ENCODE data around the gene LCN15.
"Not testable (repeated sequence)": the region's sequence is repeated elsewhere in the genome, so short reads cannot be mapped to it uniquely, and the experiment has no call there.

The LCN15 gene

DNA sequence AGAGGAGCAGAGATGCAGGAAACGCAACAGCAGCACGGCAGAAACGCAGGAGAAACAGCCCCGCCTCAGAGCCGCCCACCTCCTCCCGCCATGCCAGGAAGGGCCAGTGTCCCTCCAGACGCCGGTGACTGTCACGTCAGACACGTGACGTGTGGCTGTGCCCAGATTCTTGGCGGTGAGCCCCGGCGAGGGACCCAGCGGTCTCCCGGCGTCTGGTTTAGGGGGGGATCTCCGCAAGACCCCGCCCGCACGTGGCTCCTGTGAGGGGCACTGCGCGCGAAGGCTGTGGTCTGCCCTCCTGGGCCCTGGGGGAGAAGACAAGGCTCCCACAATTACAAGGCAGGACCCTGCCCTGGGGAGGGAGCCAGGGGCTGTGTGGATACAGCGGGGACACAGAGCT is 3.9 kb downstream of the LCN15 start:
- FAIRE-seq, result no peak
- no peak for TF ChIP-seq POLR2A (IDR thresholded peaks at IDR 0.05; ENCODE audit: low read depth, low read length)
- DNase-seq (ENCODE audit: insufficient read length, low spot score), result no peak

DNA sequence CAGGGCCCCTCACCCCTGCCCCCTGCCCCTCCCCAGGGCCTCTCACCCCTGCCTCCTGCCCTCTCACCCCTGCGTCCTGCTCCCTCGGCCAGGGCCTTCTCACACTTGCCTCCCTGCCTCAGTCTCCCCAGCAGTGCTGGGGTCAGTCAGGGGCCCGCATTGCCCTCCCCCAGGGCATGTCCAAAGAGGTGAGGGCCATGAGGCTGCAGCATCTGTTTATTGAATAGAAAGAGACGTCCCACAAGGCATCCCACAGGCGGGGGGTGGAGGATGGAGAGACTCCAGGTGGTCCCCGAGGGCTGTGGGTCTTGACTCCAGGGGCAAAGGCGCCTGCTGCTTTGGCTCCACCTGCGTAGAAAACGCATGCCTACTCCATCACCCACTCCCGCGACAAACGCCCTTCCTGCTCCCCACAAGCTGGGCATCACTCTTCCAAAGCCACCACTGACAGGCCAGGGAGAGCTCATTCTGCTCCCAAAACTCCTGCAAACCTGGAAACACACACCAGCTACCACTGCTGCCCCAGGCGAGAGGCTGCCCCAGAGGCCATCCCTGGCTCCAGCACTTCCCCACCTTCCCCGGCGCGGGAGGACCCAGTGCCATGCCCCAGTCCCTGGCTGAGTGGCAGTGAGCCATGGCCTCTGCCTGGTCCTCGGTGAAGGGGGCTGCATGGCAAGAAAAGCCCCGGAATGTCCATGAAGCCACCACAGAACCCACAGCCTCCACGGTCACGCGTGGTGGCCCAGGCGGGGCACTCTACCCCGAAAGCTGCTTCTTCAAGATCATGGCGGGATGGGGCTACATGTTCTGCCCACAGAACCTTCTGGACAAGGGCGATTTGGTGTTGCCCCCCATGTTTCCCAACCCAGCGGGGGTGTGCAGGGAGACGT is 4.6 kb downstream of the LCN15 start:
- no peak for DNase-seq (ENCODE audit: insufficient read length, low spot score)
- no peak for FAIRE-seq
- no peak for TF ChIP-seq POLR2A (IDR thresholded peaks at IDR 0.05; ENCODE audit: low read depth, low read length)

DNA sequence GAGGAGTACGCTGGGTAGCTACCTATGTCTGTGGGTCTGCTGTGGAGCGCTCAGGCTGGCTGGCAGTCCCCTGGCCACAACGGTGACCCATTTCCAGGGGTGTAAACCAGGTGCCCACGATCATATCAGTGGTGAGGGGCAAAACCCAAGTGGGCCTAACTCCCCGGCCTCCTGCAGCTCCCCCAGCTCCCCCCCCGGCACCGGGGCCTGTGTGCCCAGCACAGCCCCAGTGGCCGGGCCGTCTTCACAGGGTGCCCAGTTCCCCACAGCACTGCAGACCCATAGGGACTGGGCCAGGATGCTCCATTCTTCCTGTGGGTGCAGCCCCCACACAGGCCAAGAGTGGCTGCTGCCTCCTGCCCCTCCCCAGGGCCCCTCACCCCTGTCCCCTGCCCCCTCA is 5.3 kb downstream of the LCN15 start:
- DNase-seq (ENCODE audit: insufficient read length, low spot score) (no peak), FAIRE-seq (no peak)
- no peak for TF ChIP-seq POLR2A (IDR thresholded peaks at IDR 0.05; ENCODE audit: low read depth, low read length)

DNA sequence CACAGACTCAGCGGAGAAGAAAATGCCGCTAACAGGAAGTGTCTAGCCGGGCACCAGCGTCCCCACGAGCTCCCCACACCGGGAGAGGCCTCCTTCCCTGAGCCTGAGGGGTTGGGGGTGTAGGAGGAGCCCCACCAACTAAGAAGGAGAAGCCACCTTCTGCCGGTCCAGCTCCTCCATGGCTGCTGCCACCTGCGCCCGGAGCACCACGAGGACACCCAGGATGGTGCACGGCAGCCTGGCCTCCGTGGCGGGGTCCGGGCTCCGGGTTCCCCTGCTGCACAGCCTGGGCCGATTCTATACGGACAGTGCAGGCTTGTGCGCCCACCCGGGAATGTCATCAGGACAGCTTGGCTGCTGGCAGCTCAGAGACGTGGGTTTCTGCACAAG is 6.6 kb downstream of the LCN15 start:
- no peak for DNase-seq (ENCODE audit: insufficient read length, low spot score)
- FAIRE-seq, result no peak
- no peak for TF ChIP-seq POLR2A (IDR thresholded peaks at IDR 0.05; ENCODE audit: low read depth, low read length)

DNA sequence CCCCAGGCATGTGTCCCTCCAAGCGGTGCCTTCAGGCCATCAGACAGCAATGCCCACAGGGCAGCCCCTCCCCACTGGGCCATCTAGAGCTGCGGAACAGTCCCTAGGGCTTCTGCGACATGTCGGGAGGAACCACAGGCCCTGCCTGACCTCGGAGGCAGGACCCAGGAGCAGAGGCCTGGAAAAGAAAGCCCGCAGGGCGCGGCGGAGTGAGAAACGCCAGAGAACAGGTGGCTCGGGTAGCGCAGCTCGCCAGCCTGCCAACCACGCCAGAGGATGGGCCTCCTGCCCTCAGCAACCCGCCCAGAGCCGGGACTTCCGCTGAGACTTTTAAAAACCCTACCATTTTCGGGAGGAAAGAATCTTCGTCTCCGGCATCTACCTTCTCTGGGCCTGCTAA is 7.0 kb downstream of the LCN15 start:
- FAIRE-seq (no peak), DNase-seq (ENCODE audit: insufficient read length, low spot score) (no peak)
- TF ChIP-seq POLR2A (IDR thresholded peaks at IDR 0.05; ENCODE audit: low read depth, low read length), result no peak

DNA sequence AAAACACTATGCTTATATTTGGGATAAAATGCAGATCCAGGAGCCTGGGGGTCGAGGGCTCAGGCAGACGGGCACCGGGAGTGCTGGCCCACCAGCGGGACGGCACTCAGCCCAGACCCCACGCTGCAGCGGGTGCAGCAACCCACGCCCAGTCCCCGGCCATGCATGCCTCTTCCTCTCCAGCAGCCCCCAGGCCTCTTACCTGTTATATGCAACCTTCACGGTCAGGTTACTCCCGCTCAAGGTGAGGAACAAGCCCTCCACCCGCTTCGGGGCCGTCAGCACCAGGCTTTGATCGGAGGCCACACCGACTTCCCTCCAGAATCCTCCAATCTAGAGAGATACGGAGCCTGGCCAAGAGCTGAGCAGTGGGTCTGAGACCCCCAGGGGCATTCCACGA is 7.5 kb downstream of the LCN15 start:
- DNase-seq (ENCODE audit: insufficient read length, low spot score) (no peak), FAIRE-seq (no peak)
- TF ChIP-seq POLR2A (IDR thresholded peaks at IDR 0.05; ENCODE audit: low read depth, low read length), result no peak

DNA sequence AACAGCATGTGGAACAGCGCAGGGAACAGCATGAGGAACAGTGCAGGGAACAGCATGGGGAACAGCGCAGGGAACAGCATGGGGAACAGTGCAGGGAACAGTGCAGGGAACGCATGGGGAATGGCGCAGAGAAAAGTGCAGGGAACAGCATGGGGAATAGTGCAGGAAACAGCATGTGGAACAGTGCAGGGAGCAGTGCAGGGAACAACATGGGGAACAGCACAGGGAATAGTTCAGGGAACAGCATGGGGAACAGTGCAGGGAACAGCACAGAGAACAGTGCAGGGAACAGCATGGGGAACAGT is 8.2 kb downstream of the LCN15 start:
- FAIRE-seq (no peak), DNase-seq (ENCODE audit: insufficient read length, low spot score) (no peak)
- TF ChIP-seq POLR2A (IDR thresholded peaks at IDR 0.05; ENCODE audit: low read depth, low read length), result no peak

DNA sequence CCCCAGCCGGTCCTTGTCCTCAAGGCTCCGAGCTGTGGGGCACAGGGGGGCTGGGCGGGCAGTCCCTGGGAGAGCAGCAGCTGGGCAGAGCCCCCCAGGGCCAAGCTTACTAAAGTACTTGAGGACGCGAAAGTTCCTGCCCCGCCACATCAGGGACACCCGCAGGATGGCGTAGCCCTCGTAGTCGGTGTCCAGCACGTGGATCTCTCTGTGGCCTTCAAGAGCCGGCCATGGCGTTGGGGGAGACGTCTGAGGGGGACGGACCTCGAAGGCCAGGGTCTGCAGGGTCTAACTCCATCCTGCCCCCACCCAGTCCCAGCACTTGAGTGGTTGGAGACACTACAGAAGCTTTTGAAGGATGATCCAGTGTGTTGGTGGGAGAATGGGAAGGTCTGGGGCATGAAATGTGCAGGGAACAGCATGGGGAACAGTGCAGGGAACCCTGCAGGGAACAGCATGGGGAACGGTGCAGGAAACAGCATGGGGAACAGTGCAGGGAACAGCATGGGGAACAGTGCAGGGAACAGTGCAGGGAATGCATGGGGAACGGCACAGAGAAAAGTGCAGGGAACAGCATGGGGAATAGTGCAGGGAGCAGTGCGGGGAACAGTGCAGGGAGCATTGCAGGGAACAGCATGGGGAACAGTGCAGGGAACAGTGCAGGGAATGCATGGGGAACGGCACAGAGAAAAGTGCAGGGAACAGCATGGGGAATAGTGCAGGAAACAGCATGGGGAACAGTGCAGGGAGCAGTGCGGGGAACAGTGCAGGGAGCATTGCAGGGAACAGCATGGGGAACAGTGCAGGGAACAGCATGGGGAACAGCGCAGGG is 8.8 kb downstream of the LCN15 start:
- not testable (repeated sequence) for DNase-seq (ENCODE audit: insufficient read length, low spot score); FAIRE-seq

DNA sequence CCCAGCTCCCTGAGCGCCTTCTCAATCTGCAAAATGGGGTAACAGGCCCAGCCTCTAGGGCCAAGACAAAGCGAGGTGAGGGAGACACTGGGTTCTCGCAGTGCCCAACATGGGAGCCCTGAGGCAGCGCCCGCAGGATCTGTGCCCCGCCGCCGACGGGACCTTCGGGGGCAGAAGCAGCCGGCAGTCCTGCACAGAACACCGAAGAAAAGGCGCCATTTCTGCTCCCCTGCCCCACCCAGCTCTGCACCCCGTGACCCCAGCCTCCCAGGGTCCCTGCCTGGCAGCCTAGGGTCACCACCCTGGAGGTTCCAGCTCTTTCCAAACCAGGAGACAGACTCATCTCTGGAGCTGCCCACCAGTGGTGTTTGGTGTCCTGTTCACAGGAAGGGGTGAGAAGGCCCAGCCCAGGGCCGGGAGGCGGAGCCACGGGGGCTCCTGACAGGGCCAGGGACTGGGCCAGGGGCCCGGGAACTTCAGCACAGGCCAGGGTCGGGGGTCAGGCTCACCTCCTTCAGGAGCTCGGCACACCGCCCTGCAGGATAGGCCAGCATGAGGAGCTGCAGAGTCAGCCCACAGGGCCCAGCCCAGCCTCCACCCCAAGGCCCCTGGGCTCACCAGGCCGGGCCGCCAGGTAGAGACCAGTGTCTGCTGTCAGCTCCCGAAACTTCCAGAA is 9.6 kb downstream of the LCN15 start:
- FAIRE-seq (no peak), DNase-seq (ENCODE audit: insufficient read length, low spot score) (no peak)
- TF ChIP-seq POLR2A (IDR thresholded peaks at IDR 0.05; ENCODE audit: low read depth, low read length), result no peak

DNA sequence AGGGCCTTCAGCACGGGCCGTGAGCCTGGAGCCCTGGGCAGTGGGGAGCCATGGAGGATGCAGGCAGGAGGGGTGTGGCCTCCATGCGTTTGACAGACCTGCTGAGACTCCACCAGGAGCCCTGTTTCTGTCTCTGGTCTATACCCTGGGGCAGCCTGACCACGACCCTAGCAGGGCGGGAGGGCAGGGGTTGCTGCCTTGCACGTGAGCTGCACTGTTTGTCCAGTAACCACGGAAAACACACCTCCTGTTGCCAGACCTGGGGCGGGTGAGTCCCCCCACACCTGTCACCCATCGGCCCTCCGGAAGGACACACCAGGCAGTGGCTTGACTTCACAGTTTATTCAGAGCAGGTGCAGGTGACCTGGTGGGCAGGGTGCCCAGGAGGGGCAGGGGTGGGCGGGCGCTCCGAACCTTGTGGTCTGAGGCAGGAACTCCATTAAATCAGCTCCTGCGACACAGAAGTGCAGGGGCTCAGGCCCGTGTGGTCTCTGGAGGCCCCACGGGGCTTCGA is 10.2 kb downstream of the LCN15 start:
- no peak for TF ChIP-seq POLR2A (IDR thresholded peaks at IDR 0.05; ENCODE audit: low read depth, low read length)
- no peak for DNase-seq (ENCODE audit: insufficient read length, low spot score)
- FAIRE-seq, result no peak

DNA sequence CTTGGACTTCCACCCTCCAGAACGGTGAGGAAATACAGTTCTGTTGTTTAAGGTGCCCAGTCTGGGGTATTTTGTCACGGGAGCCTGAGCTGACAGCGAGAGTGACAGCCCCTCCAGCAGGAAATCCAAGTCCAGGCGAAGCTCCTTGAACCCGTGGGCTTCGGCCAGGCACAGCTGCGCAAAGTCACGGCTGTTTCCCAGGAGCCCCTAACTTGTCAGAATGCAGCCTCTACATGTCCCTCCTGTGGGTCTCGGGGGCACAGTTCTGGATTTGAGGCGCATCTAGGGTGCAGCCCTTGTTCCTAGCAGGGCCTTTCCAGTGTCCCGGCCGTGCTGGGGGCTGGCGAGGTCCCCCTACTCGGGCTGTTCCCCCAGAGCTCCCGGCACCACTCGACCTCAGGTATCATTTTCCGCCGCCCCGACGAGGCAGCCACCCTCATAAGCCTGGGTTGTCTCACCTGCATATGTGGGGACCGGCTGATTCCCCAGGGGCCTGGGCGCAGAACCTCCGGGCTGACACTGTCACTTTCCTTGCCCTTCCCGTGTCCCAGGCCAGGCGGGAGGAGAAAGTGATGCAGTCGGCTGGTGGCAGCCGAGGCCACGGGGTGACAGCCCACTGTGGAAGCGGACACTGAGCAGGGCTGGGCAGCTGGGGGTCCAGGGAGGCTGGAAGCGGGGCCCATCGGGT is 10.8 kb downstream of the LCN15 start:
- no peak for FAIRE-seq
- no peak for TF ChIP-seq POLR2A (IDR thresholded peaks at IDR 0.05; ENCODE audit: low read depth, low read length)
- DNase-seq (ENCODE audit: insufficient read length, low spot score), result no peak

DNA sequence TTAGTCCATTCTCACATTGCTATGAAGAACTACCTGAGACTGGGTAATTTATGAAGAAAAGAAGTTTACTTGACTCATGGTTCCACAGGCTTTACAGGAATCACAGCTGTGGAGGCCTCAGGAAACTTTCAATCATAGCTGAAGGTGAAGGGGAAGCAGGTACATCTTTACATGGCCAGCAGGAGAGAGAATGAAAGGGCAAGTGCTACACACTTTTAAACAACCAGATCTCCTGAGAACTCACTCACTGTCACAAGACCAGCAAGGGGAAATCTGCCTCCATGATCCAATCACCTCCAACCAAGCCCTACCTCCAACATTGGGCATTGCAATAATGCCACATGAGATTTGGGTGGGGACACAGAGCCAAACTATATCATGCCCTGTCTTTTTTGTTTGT is 12.5 kb downstream of the LCN15 start:
- FAIRE-seq (no peak), DNase-seq (ENCODE audit: insufficient read length, low spot score) (no peak)
- no peak for TF ChIP-seq POLR2A (IDR thresholded peaks at IDR 0.05; ENCODE audit: low read depth, low read length)

DNA sequence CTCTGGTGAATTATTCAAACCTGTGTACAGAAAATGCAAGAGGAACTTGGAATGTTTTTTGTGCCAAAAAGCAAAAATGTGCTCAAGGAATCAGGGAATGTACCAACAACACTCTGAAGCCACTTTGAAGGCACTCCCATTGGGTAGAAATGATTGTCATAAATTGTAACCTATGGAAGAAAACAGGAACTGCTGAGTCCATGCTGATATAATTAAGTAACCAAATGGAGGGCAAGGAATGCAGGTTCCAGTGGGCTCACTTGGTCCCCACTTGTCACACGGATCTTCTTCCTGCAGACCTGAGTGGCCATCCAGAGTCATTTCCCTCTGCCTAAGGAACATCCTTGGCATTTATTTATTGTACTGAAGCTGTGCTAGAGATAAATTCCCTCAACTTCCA is 13.1 kb downstream of the LCN15 start:
- DNase-seq (ENCODE audit: insufficient read length, low spot score) (no peak), FAIRE-seq (no peak)
- TF ChIP-seq POLR2A (IDR thresholded peaks at IDR 0.05; ENCODE audit: low read depth, low read length), result no peak

DNA sequence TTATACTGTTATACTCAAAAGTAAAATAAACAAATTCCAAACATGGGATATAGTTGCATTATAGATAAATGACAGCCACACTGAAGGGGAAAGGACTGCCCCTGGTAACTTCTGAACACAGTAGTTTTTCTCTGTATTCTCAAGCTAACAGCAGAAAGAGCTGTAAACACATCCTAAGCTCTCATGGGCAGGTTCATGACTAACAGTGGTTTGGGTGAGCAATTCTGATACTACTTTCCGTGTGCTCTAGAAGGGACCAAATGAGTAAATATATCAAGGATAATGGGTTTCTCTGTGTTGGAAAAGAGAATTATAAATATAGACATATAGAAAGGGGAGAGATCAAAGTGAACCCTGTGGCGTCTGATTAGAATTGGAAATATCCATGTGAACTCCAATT is 13.8 kb downstream of the LCN15 start:
- FAIRE-seq (no peak), DNase-seq (ENCODE audit: insufficient read length, low spot score) (no peak)
- no peak for TF ChIP-seq POLR2A (IDR thresholded peaks at IDR 0.05; ENCODE audit: low read depth, low read length)

All from H54 (cell line).